Neuronal stem cell (in vitro differentiated cells): ENCODE measurements around the gene STARD13.

Experiments used
- DNase-seq: peaks from one replicate; pipeline ENCODE4 v3.0.0-alpha.2; 2013; ENCODE audit warnings: low spot score
- H2AFZ ChIP-seq: one replicate; pipeline ENCODE4 v1.6.1; 2013; ENCODE audit warnings: mild to moderate bottlenecking, low read length, inconsistent platforms
- H2AK5ac ChIP-seq: 2 replicates; pipeline ENCODE4 v1.6.1; 2013; ENCODE audit warnings: low read depth, mild to moderate bottlenecking, inconsistent platforms, low read length, moderate library complexity, mixed read lengths
- H2BK120ac ChIP-seq: 2 replicates; pipeline ENCODE4 v1.6.1; 2013; ENCODE audit warnings: low read depth, mild to moderate bottlenecking, inconsistent platforms, low read length, moderate library complexity, mixed read lengths
- H2BK12ac ChIP-seq: one replicate; pipeline ENCODE4 v1.6.1; 2013; ENCODE audit warnings: low read length, inconsistent platforms
- H2BK15ac ChIP-seq: 2 replicates; pipeline ENCODE4 v1.6.1; 2013; ENCODE audit warnings: mild to moderate bottlenecking, low read length, inconsistent platforms, mixed read lengths
- H2BK5ac ChIP-seq: one replicate; pipeline ENCODE4 v1.6.1; 2013; ENCODE audit warnings: inconsistent platforms, mild to moderate bottlenecking, low read length, moderate library complexity
- H3K14ac ChIP-seq: one replicate; pipeline ENCODE4 v1.6.1; 2013; ENCODE audit warnings: low read length, inconsistent platforms
- H3K18ac ChIP-seq: 2 replicates; pipeline ENCODE4 v1.6.1; 2013; ENCODE audit warnings: low read length, inconsistent platforms
- H3K23ac ChIP-seq: 2 replicates; pipeline ENCODE4 v1.6.1; 2013; ENCODE audit warnings: low read depth, mild to moderate bottlenecking, mixed read lengths, low read length, inconsistent platforms; ENCODE audit not compliant: poor library complexity
- H3K27ac ChIP-seq: replicated peaks from 3 replicates; pipeline ENCODE4 v1.5.1; 2013; ENCODE audit warnings: low read length, inconsistent platforms
- H3K27me3 ChIP-seq, 3 experiments: 2 replicates each; pipeline ENCODE4 v1.6.1; 2013; ENCODE audit warnings: low read length in 3 of 3, mild to moderate bottlenecking in 2 of 3, inconsistent platforms in 1 of 3, low read depth in 1 of 3, mixed read lengths in 1 of 3, moderate library complexity in 1 of 3; ENCODE audit not compliant: control insufficient read depth in 3 of 3, insufficient read depth in 3 of 3
- H3K36me3 ChIP-seq, 2 donors: replicated peaks in 1 of 2; 2 replicates each; pipeline ENCODE4 v1.6.1; 2013; ENCODE audit warnings: low read length in 2 of 2; ENCODE audit not compliant: control insufficient read depth in 2 of 2, insufficient read depth in 2 of 2
- H3K4ac ChIP-seq: 2 replicates; pipeline ENCODE4 v1.6.1; 2013; ENCODE audit warnings: inconsistent platforms, mild to moderate bottlenecking, low read length, moderate library complexity
- H3K4me1 ChIP-seq, 2 donors: 1 replicate in 1 of 2; 2 replicates in 1 of 2; pipeline ENCODE4 v1.6.1; 2013; ENCODE audit warnings: low read length in 2 of 2, low read depth in 1 of 2; ENCODE audit not compliant: control insufficient read depth in 2 of 2, insufficient read depth in 1 of 2
- H3K4me2 ChIP-seq: one replicate; pipeline ENCODE4 v1.6.1; 2013; ENCODE audit warnings: mild to moderate bottlenecking, low read length, inconsistent platforms; ENCODE audit not compliant: insufficient read depth, poor library complexity, severe bottlenecking
- H3K4me3 ChIP-seq, 2 donors: 2 replicates each; pipeline ENCODE4 v1.5.1; 2013; ENCODE audit warnings: low read length in 2 of 2, mild to moderate bottlenecking in 2 of 2, inconsistent platforms in 1 of 2, moderate library complexity in 1 of 2
- H3K79me1 ChIP-seq: one replicate; pipeline ENCODE4 v1.6.1; 2013; ENCODE audit warnings: low read depth, mild to moderate bottlenecking, inconsistent platforms, low read length, moderate library complexity
- H3K9ac ChIP-seq: one replicate; pipeline ENCODE4 v1.6.1; 2013; ENCODE audit warnings: mild to moderate bottlenecking, low read depth, low read length, inconsistent platforms; ENCODE audit not compliant: poor library complexity
- H3K9me3 ChIP-seq, 2 donors: replicated peaks in 1 of 2; 2 replicates each; pipeline versions ENCODE3 to v1.6.1; 2013; ENCODE audit warnings: low read length in 2 of 2, mild to moderate bottlenecking in 2 of 2, inconsistent platforms in 1 of 2, low read depth in 1 of 2, mixed read lengths in 1 of 2, moderate library complexity in 1 of 2; ENCODE audit not compliant: control insufficient read depth in 2 of 2, insufficient read depth in 1 of 2
- H4K8ac ChIP-seq: one replicate; pipeline ENCODE4 v1.6.1; 2013; ENCODE audit warnings: low read depth, mild to moderate bottlenecking, inconsistent platforms, low read length, moderate library complexity
- H4K91ac ChIP-seq: one replicate; pipeline ENCODE4 v1.6.1; 2013; ENCODE audit warnings: low read length, low read depth, mild to moderate bottlenecking, inconsistent platforms; ENCODE audit not compliant: poor library complexity
- WGBS, 2 donors: extraction: QIAGEN DNeasy Blood & Tissue Kit; methylation state at CpG; one replicate each; pipeline ENCODE4 v1.1.7; 2013; ENCODE audit warnings: missing lambda C conversion rate in 2 of 2, mixed read lengths in 1 of 2; ENCODE audit not compliant: insufficient read length in 2 of 2, insufficient replicate concordance in 1 of 2; ENCODE audit errors: extremely low coverage in 2 of 2; 5-methylcytosine and 5-hydroxymethylcytosine counted together

STARD13 gene

GRCh38 chr13:33184112-33184490 lies 101.5 kb downstream of the STARD13 start:
- Histone ChIP-seq H3K4ac (no peak overlapping the region), H3K9me3 (no peaks in the 10 kb centered on the region), H4K91ac (no peak overlapping the region), H3K4me1 (peaks cover 9 to 19% of the 10 kb centered on the region in 2 donors), H2BK12ac (no peak overlapping the region), H3K23ac (no peak overlapping the region), H3K79me1 (no peaks in the 10 kb centered on the region), H3K27me3 (no peaks in the 10 kb centered on the region), H4K8ac (no peak overlapping the region), H2BK5ac (no peak overlapping the region), H3K4me3 (no peak overlapping the region), H3K18ac (no peak overlapping the region), H2BK15ac (no peak overlapping the region), H3K36me3 (no peaks in the 10 kb centered on the region), H3K4me2 (no peak overlapping the region), H2AK5ac (no peak overlapping the region), H3K14ac (no peak overlapping the region), H3K9ac (no peak overlapping the region), H2AFZ (peak overlapping the region; percentile 39), H3K27ac (no peak overlapping the region), H2BK120ac (no peak overlapping the region)
- no peak for DNase-seq
- no CpG with 5 or more reads among the region's 2 CpGs for WGBS, 2 donors

DNA sequence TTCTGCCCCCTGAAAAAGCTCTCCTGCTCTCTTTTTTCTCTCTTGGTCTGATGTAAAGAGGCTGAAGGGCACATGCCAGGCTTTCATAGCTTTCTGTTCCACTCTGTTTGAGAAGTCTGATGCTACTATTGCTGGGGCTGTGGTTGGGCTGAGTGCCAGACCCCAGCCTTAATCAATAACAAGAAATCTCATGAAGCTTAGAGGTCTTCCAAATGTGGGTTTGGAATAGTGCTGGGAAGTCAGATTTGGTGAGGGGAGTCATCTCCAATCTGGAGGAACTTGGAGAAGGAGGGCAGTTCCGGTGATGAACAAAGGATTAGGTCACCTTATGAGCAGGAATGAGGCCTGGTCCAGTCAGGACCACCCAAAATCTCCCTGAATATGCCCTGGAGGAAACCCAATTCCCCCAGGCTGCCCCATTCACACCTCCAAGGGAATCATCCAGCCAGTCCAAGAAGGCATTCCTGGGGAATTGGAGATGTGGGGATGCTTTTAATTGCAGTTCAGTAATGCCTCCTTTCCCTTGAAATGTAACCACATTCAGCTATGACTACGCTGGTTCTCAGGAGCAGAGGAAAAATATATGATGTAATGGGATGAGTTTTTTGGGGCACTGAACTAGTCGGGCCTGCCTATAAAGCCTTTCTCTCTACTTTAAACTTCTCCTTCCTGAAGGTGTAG lies 102.0 kb downstream of the STARD13 start:
- no CpG with 5 or more reads among the region's 3 CpGs for WGBS, 2 donors

GRCh38 chr13:33182729-33183128 lies 102.8 kb downstream of the STARD13 start:
- Histone ChIP-seq H2BK12ac (no peak overlapping the region), H3K27me3 (no peaks in the 10 kb centered on the region), H3K14ac (no peak overlapping the region), H4K8ac (no peak overlapping the region), H3K9ac (no peak overlapping the region), H2BK15ac (no peak overlapping the region), H3K36me3 (no peaks in the 10 kb centered on the region), H3K27ac (no peak overlapping the region), H4K91ac (no peak overlapping the region), H3K79me1 (no peaks in the 10 kb centered on the region), H2AK5ac (no peak overlapping the region), H2BK120ac (no peak overlapping the region), H3K4me3 (no peak overlapping the region), H3K4me1 (peaks cover 9 to 19% of the 10 kb centered on the region in 2 donors), H2AFZ (no peak overlapping the region), H3K4ac (no peak overlapping the region), H3K4me2 (no peak overlapping the region), H3K18ac (peak overlapping the region; percentile 59), H2BK5ac (no peak overlapping the region), H3K23ac (no peak overlapping the region), H3K9me3 (no peaks in the 10 kb centered on the region)
- no peak for DNase-seq
- no CpG with 5 or more reads among the region's 9 CpGs for WGBS, 2 donors

More for the DNA sequence above, 102.0 kb downstream of the STARD13 start:
- Histone ChIP-seq H3K18ac (no peak overlapping the region), H2BK15ac (no peak overlapping the region), H2BK5ac (no peak overlapping the region), H3K9me3 (no peaks in the 10 kb centered on the region), H4K8ac (no peak overlapping the region), H2AFZ (peak overlapping the region; percentile 39), H2BK12ac (no peak overlapping the region), H3K4ac (no peak overlapping the region), H3K79me1 (no peaks in the 10 kb centered on the region), H3K4me1 (peaks cover 9 to 19% of the 10 kb centered on the region in 2 donors), H3K27ac (no peak overlapping the region), H2BK120ac (no peak overlapping the region), H3K36me3 (no peaks in the 10 kb centered on the region), H3K4me3 (no peak overlapping the region), H3K14ac (no peak overlapping the region), H3K4me2 (no peak overlapping the region), H3K27me3 (no peaks in the 10 kb centered on the region), H2AK5ac (no peak overlapping the region), H3K9ac (no peak overlapping the region), H3K23ac (no peak overlapping the region), H4K91ac (no peak overlapping the region)
- DNase-seq: no peak

GRCh38 chr13:33181264-33181663 lies 104.3 kb downstream of the STARD13 start:
- Histone ChIP-seq H2AFZ (no peak overlapping the region), H2BK12ac (no peak overlapping the region), H3K14ac (no peak overlapping the region), H3K4me1 (peaks cover 5 to 12% of the 10 kb centered on the region in 2 donors), H2BK15ac (no peak overlapping the region), H4K8ac (no peak overlapping the region), H3K9ac (no peak overlapping the region), H4K91ac (no peak overlapping the region), H3K36me3 (no peaks in the 10 kb centered on the region), H2AK5ac (no peak overlapping the region), H3K27ac (no peak overlapping the region), H3K18ac (no peak overlapping the region), H3K79me1 (no peaks in the 10 kb centered on the region), H3K27me3 (no peaks in the 10 kb centered on the region), H2BK120ac (no peak overlapping the region), H3K4ac (no peak overlapping the region), H3K9me3 (no peaks in the 10 kb centered on the region), H3K4me3 (no peak overlapping the region), H3K4me2 (no peak overlapping the region), H2BK5ac (no peak overlapping the region), H3K23ac (no peak overlapping the region)
- no peak for DNase-seq
